ENCODE measurements around the gene LRMDA.

LRMDA gene

GRCh38 chr10:75544386-75544785 lies 113.0 kb downstream of the LRMDA start:
- no peak for DNase-seq

DNA sequence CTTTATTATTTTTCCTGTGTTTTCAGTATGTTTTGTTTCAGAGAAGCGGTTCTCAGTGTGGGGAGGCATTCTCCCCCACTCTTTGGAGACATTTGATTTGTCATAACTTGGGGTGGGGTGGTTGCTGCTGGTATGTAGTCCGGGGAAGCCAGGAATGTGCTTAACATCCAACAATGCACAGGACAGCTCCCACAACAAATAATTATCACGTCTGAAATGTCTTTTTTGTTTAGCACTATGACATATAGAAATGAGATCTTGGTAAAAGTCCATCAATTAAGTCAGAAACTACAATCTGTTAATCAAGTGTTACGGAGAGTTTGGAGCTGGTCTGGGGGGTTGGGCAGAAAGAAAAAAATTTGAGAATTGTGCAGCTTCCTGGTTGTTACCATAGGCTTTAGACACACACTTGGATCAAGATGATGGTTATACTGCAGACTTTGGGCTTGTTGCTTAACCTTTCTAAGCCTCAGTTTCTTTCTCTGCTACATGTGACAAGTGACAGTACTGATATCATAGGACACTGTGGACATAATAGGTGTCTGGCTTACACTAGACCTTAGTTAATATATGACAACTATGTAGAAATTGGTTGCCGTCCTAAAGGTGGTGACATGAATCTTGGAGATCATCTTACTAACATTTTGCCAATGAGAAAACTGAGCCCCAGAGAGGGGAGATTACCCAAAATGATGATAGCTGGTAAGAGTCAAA lies 113.7 kb downstream of the LRMDA start:
- no peak for DNase-seq

DNA sequence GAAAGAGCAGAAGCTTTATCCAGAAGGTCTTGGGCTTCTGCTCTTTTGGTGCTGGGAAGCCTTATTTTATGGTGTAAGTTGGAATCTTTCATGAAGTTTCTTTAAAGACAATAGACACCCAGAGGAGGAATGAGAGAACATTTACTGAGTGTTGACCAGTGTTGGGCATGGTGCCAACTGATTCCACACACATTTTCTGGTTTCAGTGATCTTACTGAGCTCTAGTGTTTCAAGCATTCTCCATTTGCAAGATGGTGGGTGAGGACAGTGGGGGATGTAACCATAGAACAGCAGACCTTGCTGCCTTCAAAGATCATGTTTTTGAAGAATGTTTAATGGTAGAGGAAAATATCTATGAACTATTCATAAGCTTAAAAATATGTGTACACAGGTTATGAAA lies 114.6 kb downstream of the LRMDA start:
- no peak for DNase-seq

DNA sequence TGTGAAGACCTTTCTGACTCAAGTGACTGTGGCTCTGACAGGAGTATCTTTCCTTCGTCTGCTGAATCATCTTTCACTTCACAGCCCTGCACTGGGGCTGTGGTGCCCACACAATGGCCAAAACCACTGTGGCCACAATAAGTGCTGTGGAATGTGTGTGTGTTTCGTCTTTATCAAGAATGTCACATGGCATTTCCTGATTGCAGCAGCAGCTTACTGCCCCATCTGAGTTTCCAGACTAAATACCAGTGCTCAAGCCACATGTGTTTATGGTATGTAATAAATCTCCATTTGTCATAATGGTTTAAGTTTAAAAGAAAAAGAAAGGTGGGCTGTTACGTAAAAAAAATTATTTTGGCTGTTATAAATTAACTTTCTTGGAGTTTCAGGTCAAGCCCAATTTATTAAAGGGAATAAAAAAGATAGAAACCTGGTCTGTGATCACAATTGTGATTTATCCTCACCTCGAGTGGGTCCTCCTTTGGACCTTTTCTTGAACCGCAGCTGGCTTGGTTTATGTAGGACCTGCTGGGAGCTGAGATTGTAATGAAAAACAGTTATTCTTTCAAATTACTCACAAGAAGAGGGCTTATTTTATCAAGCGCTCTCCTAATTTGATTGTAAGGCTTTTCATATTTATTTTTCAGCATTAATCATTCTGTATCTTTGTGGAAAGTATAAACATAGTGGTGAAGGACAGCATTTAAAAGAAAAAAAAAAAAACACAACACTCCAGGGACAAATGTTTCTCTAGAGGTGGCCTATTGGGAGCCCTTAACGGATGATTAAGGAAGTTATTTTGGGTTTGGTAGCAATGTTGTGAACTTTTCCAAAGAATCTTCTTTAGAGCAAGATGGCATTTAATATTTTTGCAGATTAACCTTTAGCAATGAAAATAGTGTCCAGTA lies 116.2 kb downstream of the LRMDA start:
- DNase-seq: no peak

- no peak for DNase-seq
These were observed 116.9 kb downstream of the LRMDA start for GRCh38 chr10:75548356-75548755.

- no peak for DNase-seq
These were observed 118.8 kb downstream of the LRMDA start for GRCh38 chr10:75550191-75550590.

GRCh38 chr10:75552171-75552570 lies 120.7 kb downstream of the LRMDA start:
- DNase-seq: no peak

GRCh38 chr10:75553550-75553949 lies 122.1 kb downstream of the LRMDA start:
- DNase-seq: no peak

DNA sequence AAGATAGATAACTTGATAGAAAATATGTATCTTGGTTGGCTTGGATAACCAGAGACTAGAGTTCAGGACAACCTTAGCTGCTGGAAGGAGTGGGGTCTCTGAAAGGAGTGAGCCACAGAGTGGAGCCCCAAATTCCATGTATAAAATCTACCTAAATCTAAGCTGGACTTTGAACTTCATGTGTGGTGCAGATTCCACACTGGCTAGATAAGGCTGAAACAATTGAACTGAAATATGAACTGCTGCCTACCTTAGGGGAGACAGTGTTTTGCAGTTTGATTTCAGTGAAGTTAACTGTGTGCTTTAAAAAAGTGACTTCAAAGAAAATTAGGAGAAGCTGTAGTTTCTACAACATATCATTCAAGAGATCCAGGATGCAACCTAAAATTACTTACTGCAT lies 123.9 kb downstream of the LRMDA start:
- DNase-seq: no peak

DNA sequence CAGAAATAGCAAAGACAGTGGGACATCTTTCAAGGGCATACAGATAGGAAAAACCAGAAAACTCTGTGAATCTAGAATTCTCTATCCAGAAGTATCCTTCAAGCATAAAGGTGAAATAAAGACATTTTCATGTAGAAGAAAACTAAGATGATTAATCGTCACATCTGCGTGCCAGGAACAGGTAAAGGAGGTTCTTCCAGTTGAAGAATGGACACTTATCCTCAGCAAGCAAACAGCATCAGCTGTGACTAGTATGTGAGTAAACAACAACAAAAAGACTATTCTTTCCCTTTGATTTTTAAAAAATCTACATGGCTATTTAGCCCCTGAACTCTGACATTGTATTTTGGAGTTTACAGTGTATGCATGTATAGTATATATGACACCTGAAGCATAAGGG lies 124.9 kb downstream of the LRMDA start:
- no peak for DNase-seq

- DNase-seq: no peak
These were observed 134.1 kb downstream of the LRMDA start for GRCh38 chr10:75565286-75566251.

DNA sequence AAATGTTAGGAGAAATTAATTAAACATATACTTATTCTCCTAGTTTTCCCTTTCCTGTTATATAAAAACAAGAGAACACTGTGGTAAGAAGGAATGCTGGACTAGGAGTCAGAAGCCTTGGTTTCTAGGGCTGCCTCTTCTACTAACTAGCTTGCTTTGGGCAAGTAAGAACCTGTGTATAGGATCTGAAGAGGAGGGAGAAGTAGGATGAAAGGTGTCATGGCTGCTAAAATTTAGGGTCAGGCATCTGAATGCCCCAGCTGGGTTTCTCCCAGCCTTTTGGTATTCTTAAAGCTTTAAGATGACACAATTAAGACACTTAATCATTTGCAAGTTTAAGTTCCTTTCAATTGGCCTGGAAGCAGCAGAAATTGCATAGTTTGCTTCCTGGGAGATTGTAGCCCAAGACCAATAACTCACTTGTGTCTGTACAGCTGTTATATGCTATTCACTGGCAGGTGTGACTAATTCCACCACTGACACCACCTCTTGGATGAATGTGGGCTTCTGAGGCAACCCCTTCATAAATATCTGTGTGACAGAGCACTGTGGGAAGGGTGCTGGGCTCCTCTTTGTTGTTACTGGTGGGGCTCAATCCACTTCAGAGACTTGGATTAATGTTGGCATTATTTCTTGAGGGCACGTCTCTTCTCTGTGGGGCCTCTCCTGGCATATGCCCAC lies 137.2 kb downstream of the LRMDA start:
- no peak for DNase-seq

- DNase-seq: no peak
These were observed 138.1 kb downstream of the LRMDA start for GRCh38 chr10:75569506-75569905.

- DNase-seq: no peak
These were observed 141.1 kb downstream of the LRMDA start for GRCh38 chr10:75572478-75572877.

GRCh38 chr10:75575940-75576339 lies 144.5 kb downstream of the LRMDA start:
- no peak for DNase-seq

DNA sequence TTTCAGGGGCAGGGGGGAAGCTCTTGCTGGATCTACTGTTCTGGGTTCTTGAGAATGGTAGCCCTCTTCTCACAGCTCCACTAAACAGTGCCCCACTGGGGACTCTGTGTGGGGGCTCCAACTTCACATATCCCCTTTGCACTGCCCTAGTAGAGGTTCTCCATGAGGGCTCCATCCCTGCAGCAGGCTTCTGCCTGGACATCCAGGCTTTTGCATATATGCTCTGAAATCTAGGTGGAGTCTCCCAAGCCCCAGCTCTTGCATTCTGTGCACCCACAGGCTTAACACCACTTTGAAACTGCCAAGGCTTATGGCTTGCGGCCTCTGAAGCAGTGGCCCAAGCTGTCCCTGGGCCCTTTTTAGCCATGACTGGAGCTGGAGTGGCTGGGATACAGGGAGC lies 150.7 kb downstream of the LRMDA start:
- DNase-seq: no peak

DNA sequence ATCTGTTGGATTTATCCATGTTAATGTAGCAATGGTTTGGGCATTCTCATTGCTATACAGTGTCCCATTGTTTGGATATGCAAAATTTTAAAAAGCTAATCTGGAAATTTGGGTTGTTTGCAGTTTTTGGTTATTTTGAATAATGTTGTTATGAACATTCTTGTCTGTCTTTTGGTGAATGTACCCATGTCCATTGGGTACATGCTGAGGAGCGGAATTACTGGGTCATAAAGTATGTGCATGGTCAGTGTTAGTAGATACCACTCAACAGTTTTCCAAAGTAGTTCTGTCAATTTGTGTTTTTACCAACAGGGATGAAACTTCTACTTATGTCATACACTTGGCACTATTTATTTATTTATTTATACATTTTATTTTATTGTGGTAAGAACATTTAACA lies 153.9 kb downstream of the LRMDA start:
- DNase-seq: no peak

DNA sequence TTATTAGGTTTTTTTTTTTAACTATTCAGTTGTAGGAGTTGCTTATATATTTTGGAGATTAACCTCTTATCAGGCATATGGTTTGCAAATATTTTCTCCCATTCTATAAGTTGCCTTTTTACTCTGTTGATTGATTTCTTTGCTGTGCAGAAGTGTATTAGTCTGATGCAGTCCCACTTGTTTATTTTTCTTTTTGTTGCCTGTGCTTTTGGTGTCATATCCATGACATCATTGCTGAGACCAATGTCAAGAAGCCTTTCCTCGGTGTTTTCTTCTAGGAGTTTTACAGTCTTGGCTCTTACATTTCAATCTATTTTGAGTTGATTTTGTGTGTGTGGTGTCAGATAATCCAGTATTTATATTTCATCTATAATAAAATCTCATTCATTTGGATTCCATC lies 155.4 kb downstream of the LRMDA start:
- no peak for DNase-seq

DNA sequence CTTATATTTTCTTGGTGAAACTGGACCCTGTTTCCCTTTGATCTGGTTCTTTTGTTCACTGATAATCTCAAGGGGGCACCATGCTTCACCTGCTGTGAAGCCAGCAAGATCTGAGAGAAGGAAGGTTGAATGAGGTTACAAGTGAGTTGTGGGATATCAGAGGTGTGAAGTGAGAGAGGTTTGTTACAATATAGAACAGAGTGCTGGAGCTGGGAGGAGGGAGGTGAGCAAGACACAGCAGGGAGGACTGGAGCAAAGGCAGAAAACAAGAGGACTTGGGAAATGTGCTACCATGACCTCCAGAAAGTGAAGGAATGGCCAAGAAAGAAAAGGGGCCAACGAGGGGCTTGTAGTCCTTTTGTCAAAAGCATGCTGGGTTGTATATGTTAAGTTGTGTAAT lies 156.6 kb downstream of the LRMDA start:
- no peak for DNase-seq

DNA sequence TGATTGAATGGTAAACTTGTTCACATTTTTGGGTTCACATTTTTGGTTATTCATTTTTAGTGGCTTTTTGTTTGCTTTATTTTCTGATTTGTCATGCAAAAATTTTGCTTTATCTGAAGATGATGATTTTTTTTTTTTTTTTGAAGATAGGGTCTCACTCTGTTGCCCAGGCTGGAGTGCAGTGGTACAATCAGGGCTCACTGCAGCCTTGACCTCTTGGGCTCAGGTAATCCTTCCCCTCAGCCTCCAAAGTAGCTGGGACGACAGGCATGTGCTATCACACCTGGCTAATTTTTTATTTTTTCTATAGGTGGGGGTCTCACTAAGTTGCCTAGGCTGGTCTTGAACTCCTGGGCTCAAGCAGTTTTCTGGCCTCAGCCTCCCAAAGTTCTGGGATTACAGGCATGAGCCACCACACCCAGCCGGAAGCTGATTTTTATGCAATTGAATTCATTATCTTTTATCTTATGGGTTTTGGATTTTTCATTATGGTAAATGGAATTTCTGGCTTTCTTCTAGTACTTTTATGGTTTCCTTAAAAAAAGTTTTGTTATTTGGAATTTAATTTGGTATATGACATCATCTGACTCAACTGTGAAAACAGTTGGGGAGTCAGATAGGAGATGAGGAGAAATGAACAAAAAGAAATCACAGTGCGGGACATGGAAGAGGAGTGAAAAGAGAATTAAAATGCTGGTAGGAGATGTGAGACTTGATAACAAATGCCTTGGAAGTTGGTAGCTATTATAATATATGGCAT lies 158.7 kb downstream of the LRMDA start:
- no peak for DNase-seq

- DNase-seq: no peak
These were observed 160.8 kb downstream of the LRMDA start for GRCh38 chr10:75592151-75592787.

All from eye (tissue), 1 donor.